HG02885 (cell line): ENCODE measurements around the gene TARBP2.
"Not testable (repeated sequence)": the region's sequence is repeated elsewhere in the genome, so short reads cannot be mapped to it uniquely, and the experiment has no call there.

Experiments
- ATAC-seq: cut with Tn5 transposase; IDR thresholded peaks from one replicate; pipeline ENCODE4 v1.9.1; 2021; ENCODE audit warnings: mild to moderate bottlenecking; ENCODE audit not compliant: unreplicated experiment, poor library complexity

TARBP2 gene

GRCh38 chr12:53472056-53472582, 29.0 kb upstream of the TARBP2 start:
- no peak for ATAC-seq

GRCh38 chr12:53474077-53474476, 27.0 kb upstream of the TARBP2 start:
- ATAC-seq = no peak

- no peak for ATAC-seq
Observed at GRCh38 chr12:53474819-53475218, 26.3 kb upstream of the TARBP2 start.

GRCh38 chr12:53476769-53477209, 24.3 kb upstream of the TARBP2 start:
- ATAC-seq = no peak

GRCh38 chr12:53478865-53479264, 22.2 kb upstream of the TARBP2 start:
- ATAC-seq = no peak

- ATAC-seq = no peak
Observed at GRCh38 chr12:53479331-53479730, 21.8 kb upstream of the TARBP2 start.

- ATAC-seq = no peak
Observed at GRCh38 chr12:53480491-53481442, 20.3 kb upstream of the TARBP2 start.

GRCh38 chr12:53481458-53481857, 19.6 kb upstream of the TARBP2 start:
- not testable (repeated sequence) for ATAC-seq

- ATAC-seq = no peak
Observed at GRCh38 chr12:53481939-53482586, 19.0 kb upstream of the TARBP2 start.

- no peak for ATAC-seq
Observed at GRCh38 chr12:53482626-53483168, 18.4 kb upstream of the TARBP2 start.

GRCh38 chr12:53483225-53483978, 17.7 kb upstream of the TARBP2 start:
- no peak for ATAC-seq

- ATAC-seq = no peak
Observed at GRCh38 chr12:53483979-53484377, 17.1 kb upstream of the TARBP2 start.

GRCh38 chr12:53484686-53485575, 16.2 kb upstream of the TARBP2 start:
- ATAC-seq = no peak

GRCh38 chr12:53485955-53486735, 14.9 kb upstream of the TARBP2 start:
- no peak for ATAC-seq

- no peak for ATAC-seq
Observed at GRCh38 chr12:53486736-53487487, 14.2 kb upstream of the TARBP2 start.

GRCh38 chr12:53489242-53489864, 11.7 kb upstream of the TARBP2 start:
- no peak for ATAC-seq

GRCh38 chr12:53492188-53492587, 8.9 kb upstream of the TARBP2 start:
- ATAC-seq = no peak
